Measurements from ENCODE around the gene SOX6.

Gene SOX6

DNA sequence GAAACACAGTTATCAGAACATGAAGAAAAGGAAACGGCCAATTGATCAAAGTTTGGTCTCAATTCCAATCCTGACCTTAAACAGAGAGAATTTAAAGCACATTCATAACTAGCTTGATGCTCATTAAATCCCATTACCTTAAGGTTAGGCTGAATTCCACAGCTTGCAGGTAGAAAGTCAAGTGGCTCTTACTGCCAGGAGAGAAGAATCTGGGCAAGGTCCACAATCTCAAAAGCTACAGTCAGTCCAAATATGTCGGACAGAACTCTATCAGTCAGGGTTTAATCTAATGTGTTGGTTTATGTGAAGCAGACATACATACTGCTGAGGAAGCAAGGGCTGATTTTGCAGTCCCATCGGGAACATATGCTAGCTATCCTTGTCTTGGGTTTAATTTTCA, 348.8 kb downstream of the SOX6 start:
- TF ChIP-seq POLR2A (IDR thresholded peaks at IDR 0.05; ENCODE audit: low read depth, low read length) = no peak
- TF ChIP-seq POLR2AphosphoS5 (IDR thresholded peaks at IDR 0.05; ENCODE audit: low read depth, low read length) = no peak
- no peak for TF ChIP-seq POU2F2 (IDR thresholded peaks at IDR 0.05; ENCODE audit: low read depth, low read length)
- FAIRE-seq (no peak), DNase-seq (ENCODE audit: insufficient read length, low spot score) (no peak)

DNA sequence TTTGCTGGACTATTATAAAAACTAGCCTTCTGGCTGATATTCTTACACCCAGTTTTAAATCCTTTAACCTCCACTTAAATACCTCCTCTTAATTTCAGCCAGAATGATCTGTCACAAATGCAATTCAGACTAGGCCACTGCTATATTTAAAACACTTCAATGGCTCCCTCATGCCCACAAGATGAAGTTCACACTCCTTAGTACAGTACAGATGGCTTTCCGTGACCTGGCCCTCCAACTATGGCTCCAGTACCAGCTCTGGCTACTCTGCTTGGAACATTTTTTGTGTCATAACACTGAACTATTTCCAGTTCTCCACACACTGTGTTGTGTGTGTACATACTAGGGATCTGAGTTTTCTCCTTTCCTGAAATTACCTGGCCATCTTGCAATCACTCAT, 353.4 kb downstream of the SOX6 start:
- no peak for TF ChIP-seq POU2F2 (IDR thresholded peaks at IDR 0.05; ENCODE audit: low read depth, low read length)
- TF ChIP-seq TAF1 (IDR thresholded peaks at IDR 0.05; ENCODE audit: low read depth, low read length) = no peak
- no peak for TF ChIP-seq POLR2A (IDR thresholded peaks at IDR 0.05; ENCODE audit: low read depth, low read length)
- no peak for TF ChIP-seq POLR2AphosphoS5 (IDR thresholded peaks at IDR 0.05; ENCODE audit: low read depth, low read length)
- no peak for TF ChIP-seq PAX5 (IDR thresholded peaks at IDR 0.05; ENCODE audit: insufficient read depth, low read length, severe bottlenecking)
- no peak for TF ChIP-seq SPI1 (IDR thresholded peaks at IDR 0.05; ENCODE audit: low read depth, low read length)
- DNase-seq (ENCODE audit: insufficient read length, low spot score) = no peak
- FAIRE-seq = no peak

DNA sequence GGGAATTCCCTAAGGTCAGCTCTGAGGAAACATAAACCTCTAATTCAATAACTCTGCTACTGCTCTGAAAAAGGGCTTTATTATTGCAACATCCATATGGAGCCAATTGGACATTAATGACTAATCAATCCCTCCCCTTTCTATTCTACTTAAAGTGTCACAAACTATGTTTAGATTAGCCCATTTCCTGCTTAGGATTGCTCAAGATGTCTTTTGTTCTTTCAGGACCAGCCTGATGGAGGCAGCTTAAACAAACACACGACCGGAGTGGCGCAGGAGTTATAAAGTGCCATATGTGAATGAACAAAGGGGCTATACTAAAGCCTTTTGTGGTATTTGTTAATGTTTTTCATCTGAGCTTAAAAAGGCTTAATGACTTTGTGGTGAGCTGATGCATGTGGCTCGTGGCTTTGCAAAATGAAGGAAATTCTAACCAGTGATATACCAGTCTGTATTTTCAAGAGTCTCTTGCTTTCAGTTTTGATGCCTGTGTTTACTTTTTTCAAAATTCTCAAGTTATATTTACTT, 354.4 kb downstream of the SOX6 start:
- no peak for FAIRE-seq
- DNase-seq (ENCODE audit: insufficient read length, low spot score) = no peak
- TF ChIP-seq POLR2AphosphoS5 (IDR thresholded peaks at IDR 0.05; ENCODE audit: low read depth, low read length) (no peak), SPI1 (IDR thresholded peaks at IDR 0.05; ENCODE audit: low read depth, low read length) (no peak), TAF1 (IDR thresholded peaks at IDR 0.05; ENCODE audit: low read depth, low read length) (no peak), POU2F2 (IDR thresholded peaks at IDR 0.05; ENCODE audit: low read depth, low read length) (no peak), POLR2A (IDR thresholded peaks at IDR 0.05; ENCODE audit: low read depth, low read length) (no peak), PAX5 (IDR thresholded peaks at IDR 0.05; ENCODE audit: insufficient read depth, low read length, severe bottlenecking) (no peak)

DNA sequence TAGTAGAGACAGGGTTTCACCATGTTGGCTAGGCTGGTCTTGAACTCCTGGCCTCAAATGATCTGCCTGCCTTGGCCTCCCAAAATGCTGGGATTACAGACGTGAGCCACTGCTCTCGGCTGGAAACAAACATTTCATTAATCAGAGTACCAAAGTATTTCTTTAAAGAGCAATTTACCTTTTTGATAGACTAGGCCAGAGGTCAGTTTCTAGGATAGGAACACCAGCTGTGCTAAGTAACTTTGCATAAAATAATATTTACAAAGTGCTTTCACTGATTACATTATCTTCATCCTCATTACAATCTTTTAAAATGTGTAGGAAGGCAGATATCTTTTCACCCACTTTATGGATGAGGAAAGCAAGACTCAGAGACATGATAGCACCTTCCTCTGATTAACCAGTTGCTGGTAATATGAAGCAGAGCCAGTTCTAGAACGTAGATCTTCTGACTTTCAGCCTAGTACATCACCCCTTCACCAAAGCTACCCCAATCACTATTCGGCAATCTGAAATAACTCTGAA, 355.2 kb downstream of the SOX6 start:
- DNase-seq (ENCODE audit: insufficient read length, low spot score) (no peak), FAIRE-seq (no peak)
- TF ChIP-seq TAF1 (IDR thresholded peaks at IDR 0.05; ENCODE audit: low read depth, low read length) (no peak), POLR2A (IDR thresholded peaks at IDR 0.05; ENCODE audit: low read depth, low read length) (no peak), SPI1 (IDR thresholded peaks at IDR 0.05; ENCODE audit: low read depth, low read length) (no peak)

DNA sequence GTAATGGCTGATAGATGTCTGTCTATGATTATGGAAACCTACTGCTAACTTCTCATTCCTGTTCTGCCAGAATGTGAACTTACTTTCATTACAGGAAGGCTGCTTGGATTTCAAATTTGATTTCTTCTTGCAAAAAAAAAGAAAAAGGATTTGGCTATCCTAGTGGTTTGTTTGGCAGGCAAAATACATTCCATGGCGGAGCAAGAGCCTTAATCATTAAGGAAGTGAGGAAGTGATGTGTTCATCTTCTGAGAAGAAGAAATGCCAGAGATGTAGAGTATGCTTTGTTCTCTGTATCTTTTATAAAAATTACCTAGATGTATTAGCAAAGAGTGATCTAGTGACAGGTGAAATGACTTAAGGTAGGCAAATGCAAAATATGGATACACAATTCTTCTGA, 356.3 kb downstream of the SOX6 start:
- no peak for FAIRE-seq
- TF ChIP-seq POLR2A (IDR thresholded peaks at IDR 0.05; ENCODE audit: low read depth, low read length) (no peak), SPI1 (IDR thresholded peaks at IDR 0.05; ENCODE audit: low read depth, low read length) (no peak), PAX5 (IDR thresholded peaks at IDR 0.05; ENCODE audit: insufficient read depth, low read length, severe bottlenecking) (no peak), TAF1 (IDR thresholded peaks at IDR 0.05; ENCODE audit: low read depth, low read length) (no peak), POLR2AphosphoS5 (IDR thresholded peaks at IDR 0.05; ENCODE audit: low read depth, low read length) (no peak), POU2F2 (IDR thresholded peaks at IDR 0.05; ENCODE audit: low read depth, low read length) (no peak)
- DNase-seq (ENCODE audit: insufficient read length, low spot score) = no peak

DNA sequence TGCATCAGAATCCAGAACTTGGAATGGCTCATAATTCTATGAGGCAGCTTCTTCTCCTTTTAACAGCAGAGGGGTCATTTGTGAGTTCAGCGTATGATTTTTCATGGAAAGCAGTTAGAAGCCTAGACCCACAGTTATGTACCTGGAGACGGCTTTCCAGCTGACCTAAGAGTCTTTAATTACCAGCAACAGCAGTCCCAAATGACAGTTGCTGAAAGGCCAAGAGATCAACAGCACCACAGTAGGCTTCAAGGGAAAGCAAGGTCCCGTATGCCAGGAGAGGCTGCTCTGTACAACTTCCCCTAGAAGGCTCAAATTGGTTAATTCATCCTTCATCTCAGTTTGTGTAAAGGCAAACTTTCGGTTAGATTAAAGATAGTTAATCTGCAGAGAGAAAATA, 363.0 kb downstream of the SOX6 start:
- DNase-seq (ENCODE audit: insufficient read length, low spot score) = no peak
- no peak for FAIRE-seq
- no peak for TF ChIP-seq POLR2A (IDR thresholded peaks at IDR 0.05; ENCODE audit: low read depth, low read length)
- TF ChIP-seq POU2F2 (IDR thresholded peaks at IDR 0.05; ENCODE audit: low read depth, low read length) = no peak
- no peak for TF ChIP-seq SPI1 (IDR thresholded peaks at IDR 0.05; ENCODE audit: low read depth, low read length)
- no peak for TF ChIP-seq PAX5 (IDR thresholded peaks at IDR 0.05; ENCODE audit: insufficient read depth, low read length, severe bottlenecking)

DNA sequence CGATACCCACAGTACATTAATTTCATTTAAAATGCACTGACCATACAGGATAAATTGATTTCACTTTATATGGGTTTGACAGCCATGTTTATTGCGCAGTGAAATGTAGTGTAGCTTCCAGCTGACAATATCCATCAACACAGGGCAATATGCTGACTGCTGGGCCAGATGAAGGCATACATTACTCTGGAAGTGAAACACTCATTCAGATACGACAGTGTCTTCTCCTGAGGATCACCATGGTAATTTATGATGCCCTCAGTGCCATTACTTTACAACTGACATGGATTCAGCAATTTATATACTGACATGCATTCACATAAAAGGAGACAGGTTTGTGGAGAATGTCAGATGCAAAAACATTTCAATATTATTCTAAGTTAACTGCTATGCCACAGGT, 365.1 kb downstream of the SOX6 start:
- FAIRE-seq (no peak), DNase-seq (ENCODE audit: insufficient read length, low spot score) (no peak)
- no peak for TF ChIP-seq POU2F2 (IDR thresholded peaks at IDR 0.05; ENCODE audit: low read depth, low read length)
- TF ChIP-seq PAX5 (IDR thresholded peaks at IDR 0.05; ENCODE audit: insufficient read depth, low read length, severe bottlenecking) = no peak
- no peak for TF ChIP-seq TAF1 (IDR thresholded peaks at IDR 0.05; ENCODE audit: low read depth, low read length)

DNA sequence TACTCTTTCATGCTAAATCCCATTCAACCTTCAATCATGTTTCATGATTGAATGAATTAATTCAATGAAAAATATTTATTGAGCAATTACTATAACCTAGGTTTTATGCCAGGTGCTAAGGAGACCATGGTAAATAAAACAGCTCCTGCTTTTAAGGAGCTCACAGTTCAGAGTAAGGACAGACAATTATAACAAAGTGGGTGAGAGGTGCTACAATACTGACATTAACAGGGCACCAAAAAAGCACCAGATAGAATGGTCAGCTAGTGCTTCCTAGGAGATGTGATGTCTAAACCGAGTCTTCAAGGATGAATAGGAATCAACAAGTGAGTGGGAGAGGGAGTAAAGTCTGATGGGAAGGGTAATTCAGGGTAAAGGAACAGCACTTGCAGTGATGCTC, 366.7 kb downstream of the SOX6 start:
- no peak for TF ChIP-seq POLR2A (IDR thresholded peaks at IDR 0.05; ENCODE audit: low read depth, low read length)
- no peak for TF ChIP-seq SPI1 (IDR thresholded peaks at IDR 0.05; ENCODE audit: low read depth, low read length)
- no peak for TF ChIP-seq POU2F2 (IDR thresholded peaks at IDR 0.05; ENCODE audit: low read depth, low read length)
- TF ChIP-seq POLR2AphosphoS5 (IDR thresholded peaks at IDR 0.05; ENCODE audit: low read depth, low read length) = no peak
- no peak for TF ChIP-seq TAF1 (IDR thresholded peaks at IDR 0.05; ENCODE audit: low read depth, low read length)
- TF ChIP-seq PAX5 (IDR thresholded peaks at IDR 0.05; ENCODE audit: insufficient read depth, low read length, severe bottlenecking) = no peak
- FAIRE-seq (no peak), DNase-seq (ENCODE audit: insufficient read length, low spot score) (no peak)

DNA sequence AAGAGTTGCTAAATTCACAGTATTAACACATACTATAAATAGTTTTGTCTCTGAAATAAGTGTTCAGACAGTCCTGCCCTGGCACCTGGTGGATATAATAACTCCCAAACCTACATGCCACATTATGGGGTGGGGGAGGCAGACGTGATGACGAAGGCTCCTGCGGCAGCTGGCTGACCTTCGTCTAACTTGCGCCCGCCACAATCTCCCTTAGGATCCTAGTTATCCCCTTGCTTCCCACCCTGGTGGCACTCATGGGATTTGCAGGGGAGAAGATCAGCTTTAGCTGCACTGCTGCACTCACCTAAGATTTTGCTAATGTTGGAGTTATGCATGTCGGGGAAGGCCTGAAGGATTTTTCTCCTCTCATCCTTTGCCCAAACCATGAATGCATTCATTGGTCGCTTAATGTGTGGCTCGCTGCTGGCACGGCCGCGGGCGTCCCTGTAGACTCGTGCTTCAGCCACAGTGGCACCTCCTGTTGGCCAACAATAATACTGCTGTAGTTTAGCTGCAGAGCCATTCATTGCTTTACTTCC, 367.6 kb downstream of the SOX6 start:
- no peak for FAIRE-seq
- DNase-seq (ENCODE audit: insufficient read length, low spot score) = no peak
- no peak for TF ChIP-seq SPI1 (IDR thresholded peaks at IDR 0.05; ENCODE audit: low read depth, low read length)
- TF ChIP-seq POU2F2 (IDR thresholded peaks at IDR 0.05; ENCODE audit: low read depth, low read length) = no peak
- no peak for TF ChIP-seq TAF1 (IDR thresholded peaks at IDR 0.05; ENCODE audit: low read depth, low read length)
- TF ChIP-seq POLR2A (IDR thresholded peaks at IDR 0.05; ENCODE audit: low read depth, low read length) = no peak
- no peak for TF ChIP-seq PAX5 (IDR thresholded peaks at IDR 0.05; ENCODE audit: insufficient read depth, low read length, severe bottlenecking)
- TF ChIP-seq POLR2AphosphoS5 (IDR thresholded peaks at IDR 0.05; ENCODE audit: low read depth, low read length) = no peak

DNA sequence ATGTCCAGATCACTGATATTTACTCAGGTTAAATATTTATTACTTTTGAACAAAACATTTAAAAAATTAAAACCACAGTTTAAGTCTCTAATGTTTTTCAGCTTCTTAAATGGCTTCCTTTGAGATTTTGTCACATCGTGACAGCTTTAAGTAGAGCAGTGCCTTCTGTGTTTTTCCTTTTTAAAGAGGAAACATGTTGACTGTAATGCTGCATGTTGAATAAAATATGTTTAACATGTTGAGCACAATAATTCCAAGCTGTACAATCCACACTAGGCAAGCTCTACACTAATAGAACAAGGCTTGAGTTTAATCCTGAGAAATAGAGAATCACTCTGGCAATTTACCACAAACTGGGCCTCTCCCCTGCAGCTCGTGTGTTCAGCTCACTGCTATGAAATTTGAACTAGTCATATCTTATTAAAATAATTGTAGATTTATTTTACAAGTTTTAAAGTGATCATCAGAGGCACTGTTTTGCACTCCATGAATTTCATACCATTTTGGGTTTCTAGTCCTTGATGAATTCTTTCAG, 368.3 kb downstream of the SOX6 start:
- TF ChIP-seq POLR2AphosphoS5 (IDR thresholded peaks at IDR 0.05; ENCODE audit: low read depth, low read length) (no peak), POLR2A (IDR thresholded peaks at IDR 0.05; ENCODE audit: low read depth, low read length) (no peak), TAF1 (IDR thresholded peaks at IDR 0.05; ENCODE audit: low read depth, low read length) (no peak), POU2F2 (IDR thresholded peaks at IDR 0.05; ENCODE audit: low read depth, low read length) (no peak), PAX5 (IDR thresholded peaks at IDR 0.05; ENCODE audit: insufficient read depth, low read length, severe bottlenecking) (no peak), SPI1 (IDR thresholded peaks at IDR 0.05; ENCODE audit: low read depth, low read length) (no peak)
- DNase-seq (ENCODE audit: insufficient read length, low spot score) = no peak
- no peak for FAIRE-seq

Measured in GM12891 (cell line).